ENCODE measurements around the gene TFR2. TPM values are rescaled to one million over a fixed set of nuclear protein-coding genes. Genes with fewer than 3 reads are reported as not detected.
A peak's percentile ranks its signal among the peaks of the same experiment; 100 is the strongest.

Gene TFR2
- total and polyA plus RNA-seq, 2 of the 4 experiments (the other 2 are of a cell fraction): 0.18 to 0.50 TPM

DNA sequence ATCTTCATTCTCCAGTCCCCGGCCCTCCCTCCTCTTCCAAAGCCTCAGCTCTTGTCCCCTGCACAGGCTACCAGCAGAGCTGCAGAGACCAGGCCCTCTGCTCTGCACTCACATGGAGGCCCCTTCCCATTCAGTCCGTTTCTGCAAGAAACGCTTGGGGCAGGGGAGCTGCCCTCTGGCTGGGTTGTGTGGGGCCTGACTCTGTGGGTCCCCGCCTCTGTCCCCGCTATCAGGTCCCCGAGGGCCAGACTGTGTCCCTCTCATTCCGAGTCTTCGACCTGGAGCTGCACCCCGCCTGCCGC lies 37.7 kb downstream of the TFR2 start:
- Histone ChIP-seq H3K36me3 (ENCODE audit: control insufficient read depth, insufficient read depth, low read length) (peaks cover 30% of the 10 kb centered on the region), H4K8ac (ENCODE audit: low read depth in 2 of 2, low read length in 2 of 2) (peak overlapping the region; percentile 94 to 97), H2BK5ac (ENCODE audit: low read depth, low read length, poor library complexity, severe bottlenecking) (peak overlapping the region; percentile 96), H3K4me2 (ENCODE audit: low read depth, low read length) (peak overlapping the region; percentile 87), H2BK15ac (ENCODE audit: low read depth, low read length) (peak overlapping the region; percentile 96; the same call in 1 of the 3 replicates), H3K9me1 (ENCODE audit: insufficient read depth, low read length) (no peaks in the 10 kb centered on the region), H3K27ac (ENCODE audit: insufficient read depth, low read length) (peak overlapping the region; percentile 99), H3K14ac (replicated peaks; ENCODE audit: low read depth, low read length) (peak overlapping the region; percentile 93), H3K9me3 (ENCODE audit: control insufficient read depth, insufficient read depth, low read length) (no peaks in the 10 kb centered on the region), H2AK5ac (ENCODE audit: low read depth, low read length) (peak overlapping the region; percentile 100), H3K79me1 (ENCODE audit: low read depth in 1 of 2, low read length in 2 of 2) (peaks cover 0 to 47% of the 10 kb centered on the region in 2 experiments; a peak in 2 of 4 replicates), H2BK120ac (ENCODE audit: low read depth, low read length) (peak overlapping the region; percentile 98), H3K4me3 (ENCODE audit: insufficient read depth, low read depth, low read length) (peak overlapping the region; percentile 69), H4K20me1 (ENCODE audit: insufficient read depth, low read length) (no peaks in the 10 kb centered on the region), H2BK20ac (ENCODE audit: low read depth, low read length) (peak overlapping the region; percentile 96; the same call in 1 of the 2 replicates), H3K27me3 (ENCODE audit: control insufficient read depth, insufficient read depth, low read length) (no peaks in the 10 kb centered on the region), H3K23ac (ENCODE audit: low read depth, low read length) (peak overlapping the region; percentile 90), H4K5ac (ENCODE audit: low read depth, low read length) (peak overlapping the region; percentile 95), H3K9ac (ENCODE audit: low read depth, low read length) (peak overlapping the region; percentile 97), H3K56ac (ENCODE audit: extremely low read depth, insufficient read depth, low read length) (peak overlapping the region; percentile 96), H2AK9ac (replicated peaks; ENCODE audit: low read depth, low read length, poor library complexity) (peak overlapping the region; percentile 97), H4K91ac (ENCODE audit: insufficient read depth, low read depth, low read length) (peak overlapping the region; percentile 99), H2AFZ (replicated peaks; ENCODE audit: low read length, poor library complexity) (peak overlapping the region; percentile 90), H3K4me1 (ENCODE audit: control insufficient read depth, insufficient read depth, low read length) (peaks cover 9% of the 10 kb centered on the region), H3K4ac (ENCODE audit: low read depth, low read length) (peak overlapping the region; percentile 100), H3K18ac (ENCODE audit: low read depth, low read length) (peak overlapping the region; percentile 98; the same call in 1 of the 2 replicates)
- in situ Hi-C loops (cut with MboI; ENCODE audit: low sequenced_read_pairs): no loop called here
- TF ChIP-seq CHD1 (IDR thresholded peaks at IDR 0.05; ENCODE audit: low read depth, low read length) (no peak), CEBPB (IDR thresholded peaks at IDR 0.05; ENCODE audit: low read depth, low read length) (no peak), MAZ (IDR thresholded peaks at IDR 0.05; ENCODE audit: borderline replicate concordance, low read depth, low read length) (no peak), NFE2L2 (IDR thresholded peaks at IDR 0.05; ENCODE audit: low read depth, low read length) (no peak), RCOR1 (IDR thresholded peaks at IDR 0.05; ENCODE audit: insufficient replicate concordance, low read length) (no peak)
- TF ChIP-seq, protein P1, sequence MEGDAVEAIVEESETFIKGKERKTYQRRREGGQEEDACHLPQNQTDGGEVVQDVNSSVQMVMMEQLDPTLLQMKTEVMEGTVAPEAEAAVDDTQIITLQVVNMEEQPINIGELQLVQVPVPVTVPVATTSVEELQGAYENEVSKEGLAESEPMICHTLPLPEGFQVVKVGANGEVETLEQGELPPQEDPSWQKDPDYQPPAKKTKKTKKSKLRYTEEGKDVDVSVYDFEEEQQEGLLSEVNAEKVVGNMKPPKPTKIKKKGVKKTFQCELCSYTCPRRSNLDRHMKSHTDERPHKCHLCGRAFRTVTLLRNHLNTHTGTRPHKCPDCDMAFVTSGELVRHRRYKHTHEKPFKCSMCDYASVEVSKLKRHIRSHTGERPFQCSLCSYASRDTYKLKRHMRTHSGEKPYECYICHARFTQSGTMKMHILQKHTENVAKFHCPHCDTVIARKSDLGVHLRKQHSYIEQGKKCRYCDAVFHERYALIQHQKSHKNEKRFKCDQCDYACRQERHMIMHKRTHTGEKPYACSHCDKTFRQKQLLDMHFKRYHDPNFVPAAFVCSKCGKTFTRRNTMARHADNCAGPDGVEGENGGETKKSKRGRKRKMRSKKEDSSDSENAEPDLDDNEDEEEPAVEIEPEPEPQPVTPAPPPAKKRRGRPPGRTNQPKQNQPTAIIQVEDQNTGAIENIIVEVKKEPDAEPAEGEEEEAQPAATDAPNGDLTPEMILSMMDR (conservative IDR thresholded peaks at IDR 0.05; ENCODE audit: low read depth, low read length): no peak
- TF ChIP-seq, protein P2, sequence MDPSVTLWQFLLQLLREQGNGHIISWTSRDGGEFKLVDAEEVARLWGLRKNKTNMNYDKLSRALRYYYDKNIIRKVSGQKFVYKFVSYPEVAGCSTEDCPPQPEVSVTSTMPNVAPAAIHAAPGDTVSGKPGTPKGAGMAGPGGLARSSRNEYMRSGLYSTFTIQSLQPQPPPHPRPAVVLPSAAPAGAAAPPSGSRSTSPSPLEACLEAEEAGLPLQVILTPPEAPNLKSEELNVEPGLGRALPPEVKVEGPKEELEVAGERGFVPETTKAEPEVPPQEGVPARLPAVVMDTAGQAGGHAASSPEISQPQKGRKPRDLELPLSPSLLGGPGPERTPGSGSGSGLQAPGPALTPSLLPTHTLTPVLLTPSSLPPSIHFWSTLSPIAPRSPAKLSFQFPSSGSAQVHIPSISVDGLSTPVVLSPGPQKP (IDR thresholded peaks at IDR 0.05; ENCODE audit: borderline replicate concordance, low read depth, low read length): no peak
- ChIA-PET POLR2A (ENCODE audit: unreplicated experiment) (no interaction called here), CTCF (interaction anchor here (0.6 kb wide), 1 partner anchor 248 kb away, joined by 3 read pairs; the partner anchor contains the start of gene SLC12A9)
- dilution Hi-C loops (cut with HindIII; ENCODE audit: low sequenced_read_pairs, unreplicated experiment): no loop called here
- 10% methylated on average over 5 of the region's 10 CpGs; no CpG with 5 or more reads in 1 of the 2 experiments for WGBS, 2 experiments (ENCODE audit: extremely low coverage in 2 of 2, insufficient read length in 1 of 2)
- ATAC-seq (ENCODE audit: low read depth): peak; percentile 7
- intact Hi-C loops (cut with micrococcal nuclease): loop anchor here (2.0 to 5.0 kb wide), 2 partner anchors 69 to 89 kb away; partner anchors contain the start of genes GIGYF1 and GNB2
- no TSS peak for BruUV-seq (replicated peaks)
- peak; percentile 23 for DNase-seq

Data from IMR-90 (cell line).